ENCODE results near the gene VIPAS39. TPM values are rescaled to one million over a fixed set of nuclear protein-coding genes. Genes with fewer than 3 reads are reported as not detected.

Gene VIPAS39
- total and polyA plus RNA-seq, 9 of the 15 experiments (the other 6 are each of a cell fraction or from before 2014, with no cell fraction given) = 5.7 to 25.6 (median 9.9) TPM

- TF ChIP-seq THAP7 (CRISPR knock-in tag; IDR thresholded peaks at IDR 0.05) (no peak), AFF4 (CRISPR knock-in tag; IDR thresholded peaks at IDR 0.05) (no peak), JUN (IDR thresholded peaks at IDR 0.05; ENCODE audit: borderline replicate concordance, low read depth, low read length) (no peak), JUN (CRISPR knock-in tag; IDR thresholded peaks at IDR 0.05; ENCODE audit: borderline replicate concordance) (no peak), ZNF277 (CRISPR knock-in tag; IDR thresholded peaks at IDR 0.05; ENCODE audit: borderline replicate concordance) (no peak), RFX5 (IDR thresholded peaks at IDR 0.05; ENCODE audit: low read depth, low read length) (no peak), NR2F6 (CRISPR knock-in tag; IDR thresholded peaks at IDR 0.05) (no peak), PML (IDR thresholded peaks at IDR 0.05; ENCODE audit: low read length) (no peak), CHCHD3 (CRISPR knock-in tag; IDR thresholded peaks at IDR 0.05) (no peak), IRF9 (tag; IDR thresholded peaks at IDR 0.05) (no peak), HNRNPK (IDR thresholded peaks at IDR 0.05; ENCODE audit: low read depth, low read length, poor library complexity, severe bottlenecking) (no peak), ZFX (CRISPR knock-in tag; IDR thresholded peaks at IDR 0.05) (peak; percentile 89), MEF2A (IDR thresholded peaks at IDR 0.05; ENCODE audit: control insufficient read depth, low read depth, low read length) (no peak), THRB (CRISPR knock-in tag; conservative IDR thresholded peaks at IDR 0.05) (no peak), EHMT2 (IDR thresholded peaks at IDR 0.05) (no peak), MXD1 (CRISPR knock-in tag; IDR thresholded peaks at IDR 0.05; ENCODE audit: borderline replicate concordance, poor library complexity, severe bottlenecking) (no peak), TFE3 (CRISPR knock-in tag; IDR thresholded peaks at IDR 0.05) (no peak)
Measured at GRCh38 chr14:77376771-77377501, 80.5 kb downstream of the VIPAS39 start, which contains the start of the genes SAMD15 and TMED8 (continued).
